GM18519 (cell line): ENCODE data around the gene RGS8.

Experiments used
- ATAC-seq: cut with Tn5 transposase; IDR thresholded peaks from one replicate; pipeline ENCODE4 v1.9.1; 2021; ENCODE audit warnings: mild to moderate bottlenecking, moderate library complexity; ENCODE audit not compliant: unreplicated experiment, low FRiP score

Gene RGS8

DNA sequence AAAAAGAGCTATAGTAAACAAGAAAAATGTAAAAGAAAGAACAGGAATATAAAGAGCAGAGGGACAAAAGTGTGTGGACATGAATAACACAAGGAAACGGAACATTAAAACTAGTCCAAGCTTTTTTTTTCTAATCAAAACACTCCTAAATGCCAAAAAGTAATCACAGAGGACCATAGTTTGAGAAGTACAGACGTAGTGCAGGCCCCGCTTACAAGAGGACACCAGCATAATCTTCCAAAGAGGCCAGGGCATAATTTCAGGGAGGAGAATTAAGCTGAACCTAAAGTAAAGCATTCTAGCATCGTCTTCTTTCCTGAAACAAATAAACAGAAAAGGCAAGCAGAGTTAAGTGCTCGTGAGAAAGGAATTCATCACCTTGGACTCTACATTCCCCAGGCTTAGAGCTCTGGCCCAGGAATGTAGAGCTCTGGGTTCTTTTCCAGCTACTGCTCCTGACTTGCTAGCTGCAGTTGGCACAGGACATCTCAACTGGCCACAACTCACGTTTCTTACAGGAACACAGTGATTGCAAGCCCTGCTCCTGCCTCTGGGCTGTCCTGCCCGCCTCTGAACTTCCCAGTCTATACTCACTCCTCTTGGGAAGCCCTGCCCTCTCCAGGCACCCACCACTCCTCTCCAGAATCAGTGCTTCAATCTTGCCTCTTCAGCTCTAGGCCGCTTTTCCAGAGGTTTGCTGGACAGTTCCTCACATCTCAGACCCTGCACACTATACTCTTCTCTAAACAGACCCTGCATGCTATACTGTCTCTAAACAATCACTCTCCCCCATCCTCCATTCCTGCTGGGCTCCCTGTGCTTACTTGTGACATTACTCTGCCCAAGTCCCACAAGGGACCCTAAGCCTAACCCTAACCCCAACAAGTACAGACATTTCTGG lies 9.8 kb downstream of the RGS8 start:
- no peak for ATAC-seq

DNA sequence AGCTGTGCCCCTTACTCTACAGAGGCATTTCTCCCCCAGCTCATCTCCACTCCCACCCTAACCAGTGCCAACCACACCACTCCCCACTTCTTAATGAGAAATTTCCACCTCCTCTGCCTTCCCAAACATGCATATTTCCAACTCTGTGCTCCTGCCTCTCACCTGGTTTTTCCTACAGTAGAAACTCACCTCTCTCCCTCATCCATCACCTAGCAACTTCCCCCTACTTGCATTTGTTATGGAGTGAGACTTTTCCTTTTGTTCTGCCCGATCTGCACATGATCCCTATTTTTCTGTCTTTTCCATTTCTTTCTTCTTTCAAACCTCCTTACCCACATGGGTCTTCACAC lies 11.9 kb downstream of the RGS8 start:
- ATAC-seq = no peak

DNA sequence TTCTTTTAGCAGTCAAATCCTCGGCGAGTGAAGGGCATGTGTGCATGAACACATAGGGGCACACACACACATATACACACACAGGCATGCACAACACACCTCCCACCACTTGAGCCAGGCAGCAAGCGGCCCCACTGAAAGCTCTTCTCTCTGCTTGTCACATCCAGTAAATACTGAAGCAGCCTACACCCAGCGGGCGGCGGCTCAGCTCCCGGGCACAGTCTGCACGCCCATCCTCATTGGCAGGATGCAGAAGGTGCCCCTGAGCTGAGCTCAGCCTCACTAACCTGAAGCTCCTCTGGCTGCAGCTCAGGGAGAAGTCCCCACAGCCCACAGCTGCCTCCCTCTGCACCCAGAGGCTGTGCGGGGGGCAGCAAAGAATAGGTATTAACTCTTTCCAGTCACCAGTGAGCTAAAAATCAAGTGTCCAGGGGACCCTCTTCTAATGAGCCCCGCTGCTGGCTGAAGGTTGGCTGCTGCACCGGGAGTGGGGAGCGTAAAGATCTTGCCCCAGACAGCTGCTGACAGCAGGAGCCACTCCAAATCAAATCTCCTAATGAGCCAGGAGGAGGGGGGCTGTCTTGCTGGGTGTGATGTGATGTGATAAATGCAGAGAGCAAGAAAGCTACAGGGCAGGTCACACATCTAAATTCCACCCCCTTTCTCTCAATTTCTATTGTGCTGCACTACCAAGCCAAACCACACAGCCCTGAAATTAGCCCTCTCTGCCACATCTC lies 12.5 kb downstream of the RGS8 start:
- ATAC-seq = no peak

DNA sequence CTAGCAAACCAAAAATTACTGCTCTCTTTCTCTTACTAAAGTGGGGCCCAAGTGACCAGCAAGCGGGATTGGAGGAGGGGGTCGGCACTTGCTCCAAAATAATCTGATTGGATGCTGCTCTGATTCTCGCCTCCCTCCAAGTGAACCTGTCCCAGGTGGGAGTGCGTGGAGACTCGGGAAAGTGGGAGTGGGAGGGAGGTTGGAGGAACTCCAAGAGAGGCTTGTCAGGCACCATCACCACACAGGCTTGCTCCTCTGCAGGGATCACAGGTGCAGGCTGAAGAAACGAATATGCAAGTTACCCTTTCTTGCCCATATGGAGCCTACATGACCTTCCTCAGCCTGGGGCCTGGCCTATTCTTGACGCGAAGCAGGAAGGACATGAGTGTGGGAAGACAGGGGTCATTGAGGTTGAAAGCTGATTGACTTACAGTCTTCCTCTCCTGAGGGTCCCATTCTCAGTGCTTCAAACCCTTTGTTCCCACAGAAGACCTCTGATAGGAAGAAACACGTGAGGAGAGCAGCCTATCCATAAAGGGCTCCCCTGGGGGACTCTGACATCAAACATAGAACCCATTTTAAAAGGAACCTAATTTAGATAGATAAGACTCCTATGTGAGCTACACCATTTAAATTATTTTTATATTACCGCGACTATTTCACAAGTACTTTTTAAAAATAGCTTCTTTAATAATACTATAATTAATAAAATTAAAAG lies 14.2 kb downstream of the RGS8 start:
- ATAC-seq = no peak

DNA sequence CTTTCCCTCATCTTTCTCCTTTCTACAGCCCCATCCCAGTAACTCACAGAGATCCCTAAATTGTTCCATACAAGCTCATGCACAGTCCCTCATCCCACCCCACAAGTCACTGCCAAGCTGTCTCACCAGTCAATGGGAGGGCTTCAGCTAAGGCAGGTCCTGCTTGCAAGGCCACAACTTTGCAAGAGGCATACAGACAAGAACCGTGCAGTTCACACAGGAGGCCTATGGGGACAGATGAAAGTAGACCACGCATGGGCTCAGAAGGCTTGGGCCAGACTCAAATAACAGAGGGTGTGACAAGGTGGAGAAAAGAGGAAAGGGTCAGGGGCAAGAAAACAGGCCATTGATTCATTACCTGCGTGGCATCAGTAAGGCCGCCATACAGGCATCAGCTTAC lies 15.1 kb downstream of the RGS8 start:
- no peak for ATAC-seq

DNA sequence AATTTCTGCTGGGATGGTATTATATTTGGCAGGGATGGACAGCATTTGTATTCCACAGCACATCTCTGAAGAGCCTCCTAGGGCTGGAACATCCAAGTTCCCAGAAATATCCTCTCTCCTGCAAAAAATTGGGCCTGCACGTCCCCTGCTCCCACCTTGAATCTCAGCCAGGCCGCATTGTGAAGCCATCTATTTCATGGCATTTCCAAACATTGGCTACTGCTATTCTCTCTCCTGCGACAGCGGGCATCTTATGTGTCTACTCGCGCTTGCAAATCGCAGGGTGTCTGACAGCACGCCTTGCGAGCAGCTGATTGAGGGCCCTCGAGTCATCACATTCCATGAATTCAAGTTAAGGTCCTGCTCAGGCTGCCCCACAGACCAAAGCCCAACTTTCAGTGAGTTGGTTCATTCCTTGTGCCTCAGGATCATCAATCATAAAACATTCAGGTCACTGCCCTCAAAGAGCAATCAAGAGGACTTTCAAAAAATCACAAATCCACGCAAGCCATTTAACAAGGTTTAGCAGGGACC lies 15.8 kb downstream of the RGS8 start:
- no peak for ATAC-seq

DNA sequence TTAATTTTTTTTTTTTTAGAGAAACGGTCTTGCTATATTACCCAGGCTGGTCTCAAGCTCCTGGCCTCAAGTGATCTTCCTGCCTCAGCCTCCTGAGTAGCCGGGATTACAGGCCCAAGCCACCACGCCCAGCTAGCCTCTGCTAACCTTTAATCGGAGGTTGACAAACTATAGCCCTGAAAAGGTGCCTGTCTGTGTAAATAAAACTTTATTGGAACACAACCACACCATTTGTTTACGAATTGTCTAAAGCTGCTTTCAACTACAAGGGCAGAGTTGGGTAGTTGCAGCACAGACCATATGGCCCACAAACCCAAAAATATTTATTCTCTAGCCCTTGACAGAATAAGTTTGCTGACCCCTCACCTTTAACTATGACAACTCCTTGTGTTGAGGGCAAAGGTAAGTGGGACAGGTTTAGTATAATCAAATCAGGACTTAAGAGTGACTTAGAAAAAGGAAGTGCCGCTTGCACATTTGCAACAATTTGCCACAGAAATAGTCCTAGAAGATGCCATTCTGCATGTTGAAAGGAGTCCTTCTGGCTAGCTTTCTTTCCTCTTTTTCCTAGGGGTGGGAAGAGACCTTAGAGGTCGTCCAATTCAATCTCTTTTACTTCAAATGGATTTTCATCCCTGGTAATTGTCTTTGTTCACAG lies 16.4 kb downstream of the RGS8 start:
- ATAC-seq = no peak

DNA sequence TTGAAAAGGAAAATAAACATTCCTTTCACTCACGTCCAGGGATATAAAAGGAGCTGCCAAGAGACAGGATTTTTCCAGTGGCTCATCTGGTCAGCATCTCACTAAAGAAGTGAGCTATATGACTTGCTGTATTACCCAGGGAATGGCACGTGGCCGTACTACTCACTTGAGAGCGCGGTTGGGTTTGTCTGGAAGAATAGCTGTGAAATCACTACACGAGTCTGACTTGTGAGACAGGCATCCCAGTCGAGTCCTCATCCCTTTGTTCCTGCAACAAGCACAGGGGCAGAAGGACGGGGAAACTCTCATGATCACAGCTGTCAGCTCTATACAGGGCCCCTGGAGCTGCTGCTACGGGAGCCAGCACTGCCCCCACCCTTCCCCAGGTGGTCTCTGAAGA lies 17.7 kb downstream of the RGS8 start:
- no peak for ATAC-seq

DNA sequence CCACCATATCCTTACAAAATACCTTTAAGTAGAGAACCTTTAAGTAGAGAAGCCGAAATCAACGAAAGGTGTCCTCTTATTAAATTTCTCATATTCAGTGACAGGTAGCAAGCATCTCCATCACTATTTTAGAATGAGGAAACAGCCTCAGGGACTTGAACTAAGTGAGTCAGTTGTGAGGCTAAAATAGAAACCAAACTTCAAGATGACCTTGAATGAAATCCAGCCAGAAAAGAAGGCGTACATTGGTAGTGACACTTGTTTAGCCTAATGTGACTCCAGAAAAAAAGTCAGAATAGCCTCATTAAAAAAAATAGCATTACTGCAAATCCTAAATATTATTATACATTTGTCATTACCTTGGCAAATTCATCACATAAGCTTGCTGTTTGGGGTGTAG lies 20.1 kb downstream of the RGS8 start:
- ATAC-seq = no peak

DNA sequence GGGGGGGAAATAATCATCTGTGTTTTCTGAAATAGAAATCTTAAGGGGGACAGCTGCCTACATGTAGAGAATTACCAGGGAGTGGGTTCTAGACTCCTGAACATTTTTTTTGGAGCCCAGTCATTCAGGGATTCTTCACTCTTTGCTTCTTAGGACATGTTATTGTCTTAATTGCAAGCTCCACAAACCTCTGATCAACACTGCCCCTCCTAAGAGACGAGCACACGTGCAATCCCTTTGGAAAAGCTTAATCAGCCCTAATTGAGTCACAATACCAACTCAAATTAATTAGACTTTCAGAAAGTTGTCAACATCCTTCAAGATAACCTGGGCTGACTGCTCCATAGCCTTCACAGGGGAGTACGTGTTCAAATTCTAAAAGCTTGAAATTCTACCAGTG lies 21.4 kb downstream of the RGS8 start:
- ATAC-seq = no peak

DNA sequence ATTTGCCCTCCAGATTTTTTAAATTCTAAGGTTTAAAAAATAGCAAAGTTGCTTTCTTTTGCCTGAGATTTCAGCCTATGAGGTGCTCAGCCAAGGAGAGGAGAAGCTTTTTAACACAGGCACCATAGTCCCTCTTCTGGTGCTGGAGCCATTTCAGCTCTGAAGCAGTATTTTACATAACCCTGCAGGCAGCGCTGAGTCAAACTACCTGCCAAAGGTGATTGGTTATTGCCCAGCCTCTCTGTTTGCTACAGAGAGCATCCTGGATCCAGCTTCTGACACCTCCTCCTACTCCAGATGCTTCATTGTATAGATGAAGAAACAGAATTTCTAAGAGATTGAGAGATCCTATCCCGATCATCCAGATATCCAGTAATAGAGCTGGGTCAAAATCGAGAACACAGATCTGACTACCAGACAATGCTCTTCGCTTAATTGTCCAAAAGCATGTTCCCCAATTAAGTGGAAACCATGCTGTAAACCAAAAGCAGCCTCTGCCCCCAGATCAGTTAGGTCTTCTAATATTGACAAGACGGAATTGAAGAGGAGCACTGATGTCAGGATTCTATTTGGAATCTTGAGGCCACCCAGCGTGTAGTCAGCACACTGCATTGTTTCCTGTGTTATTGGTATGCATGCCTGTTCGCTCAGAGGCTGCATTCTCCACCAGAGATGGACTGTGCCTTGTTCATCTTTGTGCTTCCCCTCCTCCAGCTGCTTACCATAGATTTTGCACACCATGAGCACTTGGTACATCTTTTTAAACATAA lies 22.1 kb downstream of the RGS8 start:
- ATAC-seq = no peak

DNA sequence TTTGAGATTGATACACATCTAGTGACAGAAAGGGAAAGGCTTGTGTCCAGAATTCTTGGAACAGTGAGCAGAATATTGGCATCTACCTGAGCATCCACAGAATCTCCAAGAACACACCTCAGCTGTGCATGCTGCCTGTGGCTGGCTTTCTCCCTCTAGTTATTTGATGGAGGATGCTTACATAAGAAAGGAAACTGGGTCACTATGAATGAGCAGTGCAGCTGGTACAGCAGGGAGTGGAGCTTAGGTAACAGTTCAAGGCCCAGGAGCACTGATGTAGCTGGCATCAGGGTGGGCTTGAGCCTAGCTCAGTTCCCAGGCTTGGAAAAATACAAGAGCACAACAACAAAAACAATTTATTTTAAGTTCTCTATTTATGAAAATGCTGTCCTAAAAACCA lies 26.3 kb downstream of the RGS8 start:
- ATAC-seq = no peak

DNA sequence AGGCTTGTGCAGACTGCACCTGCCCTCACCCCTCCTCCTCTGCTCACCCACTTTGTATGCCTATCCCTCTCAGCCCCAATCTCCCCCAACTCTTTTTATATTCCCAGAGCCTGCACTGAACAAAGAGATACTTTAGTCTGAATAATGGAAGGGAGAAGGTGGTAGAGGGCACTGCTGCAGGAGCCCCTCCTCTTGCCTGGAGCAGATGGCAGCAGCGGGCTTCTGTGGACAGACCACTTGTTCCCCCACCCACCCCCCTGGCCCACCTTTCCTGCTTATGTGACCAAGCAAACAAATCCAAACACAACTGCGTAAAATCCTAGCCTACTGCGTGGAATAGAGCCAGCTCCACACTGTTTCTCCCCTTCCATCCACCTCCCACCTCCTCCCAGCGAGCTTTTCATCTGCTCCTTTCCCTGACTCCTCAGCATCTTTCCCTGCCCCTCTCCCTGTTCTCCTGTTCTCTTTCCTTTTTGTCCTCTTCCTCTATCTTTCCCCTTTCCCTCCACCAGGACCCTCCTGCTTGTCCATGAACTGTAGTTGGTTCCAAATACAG lies 27.5 kb downstream of the RGS8 start:
- no peak for ATAC-seq

DNA sequence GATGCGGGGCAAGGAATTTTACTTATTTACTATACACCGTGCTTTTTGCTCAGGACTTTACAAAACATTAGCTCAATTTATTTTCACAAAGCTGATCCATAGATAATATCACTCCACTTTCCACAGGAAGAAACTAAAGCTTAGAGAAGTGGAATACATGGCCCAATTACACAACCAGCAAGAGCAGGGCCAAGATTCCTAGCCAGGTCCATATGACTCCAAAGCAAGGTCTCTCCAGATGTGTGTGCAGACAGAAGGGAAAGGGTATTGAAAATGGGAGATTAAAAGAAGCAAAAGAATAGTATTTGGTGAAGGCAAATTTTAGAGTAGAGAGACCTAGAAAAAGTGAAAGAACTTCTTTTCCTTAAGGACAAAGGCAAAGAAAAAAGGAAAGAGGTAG lies 30.4 kb downstream of the RGS8 start:
- ATAC-seq = no peak

DNA sequence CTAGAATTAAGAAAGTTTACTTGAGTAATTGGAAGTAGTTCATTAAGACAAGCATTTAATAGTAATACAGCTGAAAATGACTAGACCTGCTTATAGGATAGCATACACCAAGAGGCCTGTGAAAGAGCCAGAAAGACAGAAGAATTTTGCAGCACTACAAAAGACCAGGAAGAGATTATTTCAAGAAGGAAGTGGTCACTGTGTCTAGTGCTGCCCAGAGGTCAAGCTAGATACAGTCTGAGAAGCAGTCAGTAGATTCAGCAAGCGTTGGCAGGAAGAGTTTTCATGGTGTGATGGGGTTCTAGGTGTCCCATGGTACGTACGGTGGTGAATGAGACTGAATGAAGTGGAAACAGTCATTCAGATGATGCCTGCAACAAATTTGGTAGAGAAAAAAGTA lies 31.5 kb downstream of the RGS8 start:
- ATAC-seq = no peak

DNA sequence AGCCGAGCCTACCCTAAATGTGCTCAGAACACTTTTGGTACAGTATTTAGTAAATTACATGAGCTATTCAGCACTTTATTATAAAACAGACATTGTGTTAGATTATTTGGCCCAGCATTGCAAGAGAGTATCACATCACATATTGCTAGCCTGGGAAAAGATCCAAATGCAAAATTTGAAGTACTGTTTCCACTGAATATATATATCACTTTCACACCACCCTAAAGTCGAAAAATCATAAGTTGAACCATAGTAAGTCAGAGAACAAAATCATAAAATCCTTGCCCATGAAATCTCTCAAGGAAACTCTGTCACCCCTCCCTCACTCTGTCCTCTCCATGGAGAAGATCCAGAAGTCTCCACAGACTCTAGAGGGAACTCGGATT lies 33.1 kb downstream of the RGS8 start:
- ATAC-seq = no peak

DNA sequence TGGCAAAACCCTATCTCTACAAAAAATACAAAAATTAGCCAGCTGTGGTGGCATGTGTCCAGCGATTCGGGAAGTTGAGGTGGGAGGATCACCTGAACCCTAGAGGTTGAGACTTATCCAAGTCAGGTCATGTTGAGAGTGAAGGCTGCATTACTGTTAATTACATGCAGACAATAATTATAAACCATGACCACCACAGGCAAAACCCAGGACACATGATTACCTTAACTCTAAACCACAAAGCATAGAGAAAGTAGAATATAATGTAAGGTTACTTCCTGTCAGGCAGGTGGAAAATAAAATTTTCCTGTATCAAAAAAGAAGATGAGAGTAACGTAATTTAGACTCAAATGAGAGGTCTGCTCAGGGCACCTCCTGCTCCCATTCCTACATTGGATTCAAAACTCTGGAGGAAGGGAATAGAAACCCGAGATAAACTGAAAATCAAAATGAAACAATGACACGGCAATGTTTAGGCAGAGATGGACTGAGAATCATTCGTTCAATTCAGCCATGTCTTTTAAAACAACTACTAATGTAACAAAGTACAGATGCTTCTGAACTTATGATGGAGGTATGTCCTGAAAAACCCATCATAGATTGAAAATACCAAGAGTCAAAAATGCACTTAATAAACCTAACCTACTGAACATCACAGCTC lies 33.6 kb downstream of the RGS8 start:
- ATAC-seq = no peak

DNA sequence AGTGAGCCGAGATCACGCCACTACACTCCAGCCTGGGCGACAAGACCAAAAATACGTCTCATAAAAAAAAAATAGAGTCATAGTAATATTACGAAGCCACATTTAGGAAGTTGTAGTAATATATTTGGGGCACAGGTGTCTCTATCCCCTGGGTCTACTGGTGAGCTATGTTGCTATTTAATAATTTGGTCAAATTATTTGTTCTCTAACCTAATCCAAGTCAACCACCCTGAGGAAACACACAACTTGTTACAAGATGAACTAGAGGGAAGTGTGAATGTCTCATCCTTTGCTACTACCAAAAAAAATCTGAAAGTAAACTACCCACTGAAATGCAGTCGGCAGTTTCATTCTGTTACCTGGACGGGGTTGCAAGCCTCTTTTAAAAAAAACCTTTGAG lies 35.3 kb downstream of the RGS8 start:
- ATAC-seq = no peak

DNA sequence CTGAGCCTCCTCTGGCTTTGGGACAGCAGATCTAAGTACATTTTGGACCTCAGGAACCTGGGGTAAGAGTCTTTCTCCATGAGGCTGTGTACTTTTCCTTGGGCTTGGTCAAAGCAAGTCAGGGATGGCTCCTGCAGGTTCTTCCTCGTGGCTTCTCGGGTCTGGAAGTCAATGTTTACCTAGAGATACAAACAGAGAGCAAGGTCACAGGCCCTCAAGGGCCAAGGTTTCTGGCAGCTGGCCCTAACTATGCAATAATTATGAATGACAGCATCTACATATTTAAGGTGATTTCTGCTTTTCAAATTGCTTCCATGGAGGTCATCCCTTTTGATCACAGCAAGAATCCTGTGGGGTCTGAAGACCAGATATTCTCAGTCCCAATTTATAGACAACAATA lies 37.6 kb downstream of the RGS8 start:
- no peak for ATAC-seq
